Measurements from ENCODE around the gene RND2. TPM values are rescaled to one million over a fixed set of nuclear protein-coding genes. Genes with fewer than 3 reads are reported as not detected.

The RND2 gene
- total and polyA plus RNA-seq, 9 of the 15 experiments (the other 6 are each of a cell fraction or from before 2014, with no cell fraction given), result 0.15 to 1.9 (median 0.98) TPM

DNA sequence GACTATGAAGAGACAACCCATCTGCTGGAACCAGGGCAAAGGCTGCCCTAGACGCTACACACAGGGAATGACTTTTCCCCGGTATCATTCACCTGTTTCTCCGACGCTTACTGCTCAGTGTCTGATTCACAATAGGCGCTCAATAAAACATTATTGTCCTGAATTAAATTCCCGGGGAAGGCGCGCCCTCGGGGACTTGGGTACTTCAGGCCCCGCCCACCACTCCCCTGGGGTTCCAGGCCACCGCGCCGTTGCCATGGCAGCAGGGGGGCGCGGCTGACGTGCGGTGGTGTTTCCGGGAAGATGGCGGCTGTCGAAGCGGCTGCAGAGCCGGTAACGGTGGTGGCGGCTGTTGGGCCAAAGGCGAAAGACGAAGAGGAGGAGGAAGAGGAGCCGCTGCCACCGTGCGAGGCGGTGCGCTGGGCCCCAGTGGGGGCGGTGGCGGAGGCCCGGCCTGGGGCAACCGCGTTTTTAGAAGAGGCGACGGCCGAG, 44.7 kb upstream of the RND2 start, which contains the start of gene RUNDC1 (continued):
- TF ChIP-seq, protein P1, sequence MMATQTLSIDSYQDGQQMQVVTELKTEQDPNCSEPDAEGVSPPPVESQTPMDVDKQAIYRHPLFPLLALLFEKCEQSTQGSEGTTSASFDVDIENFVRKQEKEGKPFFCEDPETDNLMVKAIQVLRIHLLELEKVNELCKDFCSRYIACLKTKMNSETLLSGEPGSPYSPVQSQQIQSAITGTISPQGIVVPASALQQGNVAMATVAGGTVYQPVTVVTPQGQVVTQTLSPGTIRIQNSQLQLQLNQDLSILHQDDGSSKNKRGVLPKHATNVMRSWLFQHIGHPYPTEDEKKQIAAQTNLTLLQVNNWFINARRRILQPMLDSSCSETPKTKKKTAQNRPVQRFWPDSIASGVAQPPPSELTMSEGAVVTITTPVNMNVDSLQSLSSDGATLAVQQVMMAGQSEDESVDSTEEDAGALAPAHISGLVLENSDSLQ (IDR thresholded peaks at IDR 0.05), result peak; percentile 51
- TF ChIP-seq RFX7 (CRISPR knock-in tag; IDR thresholded peaks at IDR 0.05) (no peak), ATF3 (IDR thresholded peaks at IDR 0.05) (no peak), ATF3 (CRISPR knock-in tag; conservative IDR thresholded peaks at IDR 0.05) (no peak), SRF (CRISPR knock-in tag; IDR thresholded peaks at IDR 0.05) (no peak; a peak in 1 of 4 replicates), TRIM28 (IDR thresholded peaks at IDR 0.05) (no peak), CBFA2T3 (IDR thresholded peaks at IDR 0.05) (no peak), NCOA2 (IDR thresholded peaks at IDR 0.05; ENCODE audit: partially characterized antibody in 2 of 2) (no peak), ARID4B (CRISPR knock-in tag; IDR thresholded peaks at IDR 0.05) (peak; percentile 71), FOS (IDR thresholded peaks at IDR 0.05; ENCODE audit: extremely low read depth, insufficient read length) (no peak), BRD4 (IDR thresholded peaks at IDR 0.05) (peak; percentile 1; the same call in 1 of the 2 replicates), UBTF (IDR thresholded peaks at IDR 0.05; ENCODE audit: borderline replicate concordance in 1 of 2, low read depth in 2 of 2, low read length in 2 of 2) (no peak), RBM15 (IDR thresholded peaks at IDR 0.05; ENCODE audit: insufficient read depth, low read length) (no peak), MCM7 (IDR thresholded peaks at IDR 0.05) (no peak)
- TF ChIP-seq, protein P2, sequence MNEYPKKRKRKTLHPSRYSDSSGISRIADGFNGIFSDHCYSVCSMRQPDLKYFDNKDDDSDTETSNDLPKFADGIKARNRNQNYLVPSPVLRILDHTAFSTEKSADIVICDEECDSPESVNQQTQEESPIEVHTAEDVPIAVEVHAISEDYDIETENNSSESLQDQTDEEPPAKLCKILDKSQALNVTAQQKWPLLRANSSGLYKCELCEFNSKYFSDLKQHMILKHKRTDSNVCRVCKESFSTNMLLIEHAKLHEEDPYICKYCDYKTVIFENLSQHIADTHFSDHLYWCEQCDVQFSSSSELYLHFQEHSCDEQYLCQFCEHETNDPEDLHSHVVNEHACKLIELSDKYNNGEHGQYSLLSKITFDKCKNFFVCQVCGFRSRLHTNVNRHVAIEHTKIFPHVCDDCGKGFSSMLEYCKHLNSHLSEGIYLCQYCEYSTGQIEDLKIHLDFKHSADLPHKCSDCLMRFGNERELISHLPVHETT (CRISPR knock-in tag; conservative IDR thresholded peaks at IDR 0.05 in 1 of 2, IDR thresholded peaks at IDR 0.05 in 1 of 2), result no peak
- TF ChIP-seq, protein P3, sequence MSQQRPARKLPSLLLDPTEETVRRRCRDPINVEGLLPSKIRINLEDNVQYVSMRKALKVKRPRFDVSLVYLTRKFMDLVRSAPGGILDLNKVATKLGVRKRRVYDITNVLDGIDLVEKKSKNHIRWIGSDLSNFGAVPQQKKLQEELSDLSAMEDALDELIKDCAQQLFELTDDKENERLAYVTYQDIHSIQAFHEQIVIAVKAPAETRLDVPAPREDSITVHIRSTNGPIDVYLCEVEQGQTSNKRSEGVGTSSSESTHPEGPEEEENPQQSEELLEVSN (IDR thresholded peaks at IDR 0.05; ENCODE audit: borderline replicate concordance in 1 of 2, extremely low read depth in 1 of 2, insufficient read depth in 1 of 2, insufficient read length in 1 of 2, low read depth in 1 of 2, low read length in 1 of 2, poor library complexity in 1 of 2, severe bottlenecking in 1 of 2), result no peak

Measured in K562 (cell line).